Lower leg skin (tissue), 3 donors: Measurements from ENCODE around the gene PRKCQ.

Source experiments
- POLR2A ChIP-seq, 2 donors: fragments of 450-650 bp; IDR thresholded peaks; one replicate each; pipeline ENCODE4 v1.6.1; 2016 to 2017; ENCODE audit warnings: antibody characterized with exemption in 2 of 2, mild to moderate bottlenecking in 1 of 2, moderate library complexity in 1 of 2
- TF ChIP-seq, protein P1 (sequence below), 3 donors: fragments of 450-650 bp; IDR thresholded peaks; one replicate each; pipeline ENCODE4 v1.5.1; 2016; ENCODE audit warnings: antibody characterized with exemption in 3 of 3, mild to moderate bottlenecking in 3 of 3, moderate library complexity in 2 of 3

DNA sequence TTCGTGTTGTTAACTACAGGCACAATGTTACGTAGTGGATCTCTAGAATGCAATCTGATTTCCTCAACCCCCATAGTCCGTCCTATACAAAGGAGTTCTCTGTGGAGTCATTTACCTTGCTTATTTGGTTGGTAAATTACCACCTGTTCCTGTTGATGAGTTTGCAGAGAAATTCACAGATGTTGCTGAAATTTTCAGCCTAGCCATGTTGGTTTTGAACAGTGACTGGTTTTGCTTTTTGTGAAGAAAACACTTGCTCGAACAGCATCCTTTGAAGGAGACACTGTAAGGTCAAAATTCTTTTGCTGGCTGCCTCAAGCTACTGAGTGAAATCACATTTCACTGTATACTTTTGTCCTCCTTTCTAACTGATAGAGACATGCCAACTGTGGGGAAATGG is 15.4 kb upstream of the PRKCQ start:
- TF ChIP-seq, protein P1, sequence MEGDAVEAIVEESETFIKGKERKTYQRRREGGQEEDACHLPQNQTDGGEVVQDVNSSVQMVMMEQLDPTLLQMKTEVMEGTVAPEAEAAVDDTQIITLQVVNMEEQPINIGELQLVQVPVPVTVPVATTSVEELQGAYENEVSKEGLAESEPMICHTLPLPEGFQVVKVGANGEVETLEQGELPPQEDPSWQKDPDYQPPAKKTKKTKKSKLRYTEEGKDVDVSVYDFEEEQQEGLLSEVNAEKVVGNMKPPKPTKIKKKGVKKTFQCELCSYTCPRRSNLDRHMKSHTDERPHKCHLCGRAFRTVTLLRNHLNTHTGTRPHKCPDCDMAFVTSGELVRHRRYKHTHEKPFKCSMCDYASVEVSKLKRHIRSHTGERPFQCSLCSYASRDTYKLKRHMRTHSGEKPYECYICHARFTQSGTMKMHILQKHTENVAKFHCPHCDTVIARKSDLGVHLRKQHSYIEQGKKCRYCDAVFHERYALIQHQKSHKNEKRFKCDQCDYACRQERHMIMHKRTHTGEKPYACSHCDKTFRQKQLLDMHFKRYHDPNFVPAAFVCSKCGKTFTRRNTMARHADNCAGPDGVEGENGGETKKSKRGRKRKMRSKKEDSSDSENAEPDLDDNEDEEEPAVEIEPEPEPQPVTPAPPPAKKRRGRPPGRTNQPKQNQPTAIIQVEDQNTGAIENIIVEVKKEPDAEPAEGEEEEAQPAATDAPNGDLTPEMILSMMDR (IDR thresholded peaks at IDR 0.05) = no peak
- TF ChIP-seq POLR2A (IDR thresholded peaks at IDR 0.05) = no peak
